ENCODE data around the gene MBD3.
A peak's percentile ranks its signal among the peaks of the same experiment; 100 is the strongest.
"Not testable (repeated sequence)": the region's sequence is repeated elsewhere in the genome, so short reads cannot be mapped to it uniquely, and the experiment has no call there.

The MBD3 gene

GRCh38 chr19:1592755-1593500 lies at the start of gene MBD3:
Gene MBD3, minus strand, starts transcription at chr19:1592865. Its CDS starts 234 bp downstream, at chr19:1592631.
- peak within 1 kb of the TSS; percentile 92 for H3K27ac ChIP-seq
- peak; percentile 66 for DNase-seq (ENCODE audit: low read depth, low spot score)

GRCh38 chr19:1640893-1641448 lies 48.3 kb upstream of the MBD3 start:
- not testable (repeated sequence) for DNase-seq (ENCODE audit: low read depth, low spot score); H3K27ac ChIP-seq

DNA sequence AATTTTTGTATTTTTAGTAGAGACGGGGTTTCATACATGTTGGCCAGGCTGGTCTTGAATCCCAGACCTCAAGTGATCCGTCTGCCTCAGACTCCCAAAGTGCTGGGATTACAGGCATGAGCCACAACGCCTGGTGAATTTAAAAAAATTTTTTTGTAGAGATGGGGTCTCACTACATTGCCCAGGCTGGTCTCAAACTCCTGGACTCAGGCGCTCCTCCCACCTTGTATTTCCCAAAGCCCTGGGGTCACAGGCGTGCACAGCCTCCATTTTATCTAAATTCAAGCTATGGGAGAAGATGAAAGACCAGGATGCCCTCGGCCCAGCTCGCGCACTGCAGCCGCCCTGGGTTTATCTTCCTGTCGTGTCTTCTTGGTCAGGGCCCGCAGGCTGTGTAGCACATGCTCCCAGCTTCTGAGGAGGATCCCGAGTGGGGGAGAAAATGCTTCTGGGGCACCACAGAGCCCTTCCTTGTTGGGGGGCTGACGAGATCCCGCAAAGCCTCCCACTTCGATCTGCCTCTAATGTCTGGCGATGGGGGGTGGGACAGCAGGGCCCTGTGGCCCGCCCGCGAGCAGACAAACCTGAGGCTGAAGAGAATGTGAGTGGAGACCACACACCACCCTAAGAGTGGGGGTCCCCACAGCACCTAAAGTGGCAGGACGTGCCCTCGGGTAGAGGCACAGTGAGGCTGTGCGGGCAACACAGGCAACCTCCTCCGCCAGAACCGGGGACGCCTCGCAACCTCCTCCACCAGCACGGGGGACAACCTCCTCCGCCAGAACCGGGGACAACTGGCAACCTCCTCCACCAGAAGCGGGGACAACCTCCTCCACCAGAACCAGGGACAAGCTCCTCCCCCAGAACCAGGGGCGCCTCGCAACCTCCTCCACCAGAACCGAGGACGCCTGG lies 43.9 kb upstream of the MBD3 start:
- no peak for DNase-seq (ENCODE audit: low read depth, low spot score)
- no peak overlapping the region for H3K27ac ChIP-seq

GRCh38 chr19:1634938-1635243 lies 42.2 kb upstream of the MBD3 start:
- no peak for DNase-seq (ENCODE audit: low read depth, low spot score)
- H3K27ac ChIP-seq = no peak overlapping the region

DNA sequence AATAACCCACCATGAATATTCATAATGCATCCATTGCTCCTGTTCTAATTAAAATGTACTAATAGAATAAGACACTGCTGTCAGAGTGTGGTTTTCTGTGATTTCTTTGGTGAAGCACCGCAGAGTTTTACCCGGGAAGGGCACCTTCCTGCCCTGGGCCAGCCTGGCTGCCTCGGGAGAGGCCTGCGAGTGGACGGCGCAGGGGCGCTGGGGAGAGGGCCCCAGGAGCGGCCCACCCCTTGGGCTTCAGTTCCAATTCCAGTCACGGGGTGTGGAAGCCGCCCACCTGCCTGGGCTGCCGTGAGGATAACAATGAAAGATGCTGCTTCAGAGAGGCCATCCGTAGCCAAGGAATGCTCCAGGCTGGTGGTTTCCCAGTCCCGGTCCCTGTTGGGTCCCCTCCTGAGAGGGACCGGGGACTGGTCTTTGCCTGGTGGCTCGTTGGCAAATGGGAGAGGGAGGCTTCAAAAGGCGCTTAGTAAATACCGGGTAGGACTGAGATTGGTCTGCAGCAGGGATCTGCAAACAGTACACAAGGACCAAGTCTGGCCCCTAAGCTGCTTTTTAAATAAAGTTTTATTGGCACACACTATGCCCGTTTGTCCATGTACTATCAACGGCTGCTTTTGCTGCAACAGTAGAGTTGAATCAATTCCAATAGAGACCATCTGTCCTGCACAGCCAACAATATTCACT lies 41.7 kb upstream of the MBD3 start:
- no peak overlapping the region for H3K27ac ChIP-seq
- DNase-seq (ENCODE audit: low read depth, low spot score) = no peak

DNA sequence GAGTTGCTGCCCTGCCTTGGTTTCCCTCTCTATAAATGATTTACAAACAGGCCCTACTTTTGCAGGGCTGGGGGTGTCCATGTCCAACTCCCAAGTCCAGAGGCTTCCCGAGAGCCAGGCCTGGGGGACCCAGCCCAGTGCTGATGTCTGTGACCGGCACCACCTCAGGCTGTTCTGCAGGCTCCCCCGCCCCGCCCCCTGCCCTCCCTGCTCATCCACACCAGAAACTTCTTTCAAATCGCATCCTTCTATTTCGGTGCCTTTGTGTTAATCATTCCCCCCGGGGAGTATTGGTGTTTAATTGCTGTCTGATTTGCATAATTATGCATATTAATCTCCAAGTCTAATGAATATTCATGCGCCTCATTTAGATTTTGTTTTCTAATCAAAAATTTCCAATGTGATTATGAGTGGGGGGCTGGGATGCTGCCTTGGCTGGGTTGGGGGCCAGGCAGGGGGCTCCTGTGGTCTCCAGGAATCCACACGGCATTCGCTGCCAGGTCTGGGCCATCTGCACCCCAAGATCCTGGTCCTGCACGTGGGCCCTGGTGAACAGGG lies 40.7 kb upstream of the MBD3 start:
- H3K27ac ChIP-seq = no peak overlapping the region
- DNase-seq (ENCODE audit: low read depth, low spot score) = no peak

DNA sequence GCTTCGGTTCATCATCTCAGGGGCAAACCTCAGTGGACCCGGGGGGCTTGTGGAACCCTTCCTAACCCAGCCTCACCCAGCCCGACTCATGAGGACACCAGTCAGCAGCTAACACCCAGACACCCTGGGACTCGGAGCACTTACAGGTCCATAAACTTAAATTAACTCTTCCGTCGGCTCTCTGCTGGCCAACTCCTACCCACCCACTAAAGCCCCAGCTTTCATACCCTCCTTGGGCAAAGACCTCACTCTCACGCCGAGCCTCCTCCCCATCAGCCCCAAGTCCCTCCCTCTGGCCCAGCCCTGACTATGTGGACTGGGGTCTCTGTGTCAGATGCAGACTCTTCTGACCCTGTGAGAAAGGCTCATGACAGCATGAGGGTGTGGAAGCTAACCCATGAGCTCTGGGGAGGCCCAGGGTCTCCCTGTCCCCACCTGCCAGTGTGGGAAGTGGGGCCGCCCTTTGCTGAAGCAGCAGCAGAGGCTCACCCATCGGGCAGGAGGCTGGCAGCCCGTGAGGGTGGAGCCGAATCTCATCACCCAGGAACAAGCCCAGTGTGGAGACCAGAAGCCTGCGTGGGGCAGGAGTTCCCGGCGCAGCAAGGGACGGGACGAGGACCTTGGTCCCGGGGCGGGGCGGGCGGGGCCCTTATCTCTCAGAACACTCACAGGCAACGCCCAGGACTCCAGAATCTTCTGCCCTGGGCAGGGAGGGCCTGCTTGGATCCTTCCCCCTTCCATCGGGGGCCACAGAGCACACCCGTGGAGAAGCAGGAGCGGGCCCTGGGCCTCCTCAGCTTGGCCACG lies 40.0 kb upstream of the MBD3 start:
- no peak for DNase-seq (ENCODE audit: low read depth, low spot score)
- H3K27ac ChIP-seq = no peak overlapping the region

DNA sequence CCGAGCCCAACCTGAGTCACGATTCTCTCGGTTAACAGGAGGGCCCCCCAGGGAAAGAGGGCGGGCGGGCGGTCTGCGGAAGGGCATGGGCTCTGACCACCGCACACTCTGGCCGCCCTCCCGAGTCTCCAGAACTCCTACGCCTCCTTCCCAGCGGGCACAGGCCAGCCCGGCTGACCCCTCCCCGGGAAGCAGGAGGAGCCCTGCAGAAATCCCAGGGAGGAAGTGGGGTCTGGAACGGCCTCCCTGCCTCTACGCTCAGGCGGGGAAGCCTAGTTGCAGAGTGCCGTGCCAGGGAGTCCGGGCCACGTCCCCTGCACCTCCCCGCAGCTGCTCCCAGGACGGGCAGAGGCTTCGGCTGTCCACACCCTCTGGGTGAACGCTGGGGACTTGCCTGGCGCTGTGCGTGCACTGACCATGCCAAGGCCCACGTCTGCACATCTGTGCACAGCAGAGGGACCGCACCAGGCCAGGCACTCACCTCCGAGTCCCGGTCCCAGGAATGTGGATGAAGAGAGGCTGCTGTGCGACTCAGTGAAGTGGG lies 39.0 kb upstream of the MBD3 start:
- DNase-seq (ENCODE audit: low read depth, low spot score) = no peak
- no peak overlapping the region for H3K27ac ChIP-seq

DNA sequence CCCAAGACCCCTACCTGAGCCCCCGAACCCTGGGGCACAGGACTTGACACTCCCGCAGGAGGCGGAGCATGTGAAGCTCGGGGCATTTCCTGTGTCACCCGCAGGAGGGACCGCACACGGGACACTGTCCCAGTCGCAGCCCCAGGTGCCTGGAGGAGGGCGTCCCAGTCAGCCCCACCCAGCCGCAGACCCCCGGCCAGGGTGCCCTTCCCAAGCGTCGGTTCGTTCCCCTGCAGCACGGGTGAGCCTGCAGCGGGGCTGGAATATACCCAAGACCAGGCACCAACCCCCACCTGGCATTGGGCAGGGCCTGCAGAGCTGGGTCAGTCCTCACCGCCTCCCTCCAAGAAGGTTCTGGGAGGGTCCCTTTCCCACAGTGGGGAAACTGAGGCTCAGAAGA lies 38.1 kb upstream of the MBD3 start:
- no peak overlapping the region for H3K27ac ChIP-seq
- DNase-seq (ENCODE audit: low read depth, low spot score) = no peak

- no peak for DNase-seq (ENCODE audit: low read depth, low spot score)
- no peak overlapping the region for H3K27ac ChIP-seq
Observed at GRCh38 chr19:1630012-1630411, 37.3 kb upstream of the MBD3 start.

- no peak for DNase-seq (ENCODE audit: low read depth, low spot score)
- no peak overlapping the region for H3K27ac ChIP-seq
Observed at GRCh38 chr19:1629256-1629808, 36.7 kb upstream of the MBD3 start.

DNA sequence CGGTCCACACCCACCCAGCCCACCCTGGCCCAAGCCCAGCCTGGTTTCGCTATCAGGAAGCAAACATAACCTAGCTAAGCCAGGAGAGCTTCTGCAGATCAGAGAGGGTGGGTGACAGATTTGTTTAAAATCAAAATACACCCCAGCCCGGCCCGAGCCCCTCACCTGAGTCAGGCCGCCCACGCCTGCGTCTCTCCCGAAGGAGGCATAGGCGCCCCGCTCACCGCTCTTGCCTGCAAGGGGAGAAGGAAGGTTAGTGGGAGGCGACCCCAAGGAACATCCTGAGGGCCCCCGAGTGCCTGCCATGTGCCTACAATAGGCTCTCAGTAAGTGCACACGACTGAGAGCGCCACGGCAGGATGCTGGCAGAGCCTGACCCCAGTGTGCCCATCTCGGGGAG lies 34.5 kb upstream of the MBD3 start:
- H3K27ac ChIP-seq = no peak overlapping the region
- DNase-seq (ENCODE audit: low read depth, low spot score) = no peak

GRCh38 chr19:1626417-1627010 lies 33.8 kb upstream of the MBD3 start:
- no peak for DNase-seq (ENCODE audit: low read depth, low spot score)

GRCh38 chr19:1624458-1624857 lies 31.8 kb upstream of the MBD3 start:
- no peak overlapping the region for H3K27ac ChIP-seq
- DNase-seq (ENCODE audit: low read depth, low spot score) = no peak

More at GRCh38 chr19:1626417-1627010, 33.8 kb upstream of the MBD3 start:
- H3K27ac ChIP-seq = no peak overlapping the region

- no peak overlapping the region for H3K27ac ChIP-seq
- DNase-seq (ENCODE audit: low read depth, low spot score) = no peak
Observed at GRCh38 chr19:1622541-1622940, 29.9 kb upstream of the MBD3 start.

DNA sequence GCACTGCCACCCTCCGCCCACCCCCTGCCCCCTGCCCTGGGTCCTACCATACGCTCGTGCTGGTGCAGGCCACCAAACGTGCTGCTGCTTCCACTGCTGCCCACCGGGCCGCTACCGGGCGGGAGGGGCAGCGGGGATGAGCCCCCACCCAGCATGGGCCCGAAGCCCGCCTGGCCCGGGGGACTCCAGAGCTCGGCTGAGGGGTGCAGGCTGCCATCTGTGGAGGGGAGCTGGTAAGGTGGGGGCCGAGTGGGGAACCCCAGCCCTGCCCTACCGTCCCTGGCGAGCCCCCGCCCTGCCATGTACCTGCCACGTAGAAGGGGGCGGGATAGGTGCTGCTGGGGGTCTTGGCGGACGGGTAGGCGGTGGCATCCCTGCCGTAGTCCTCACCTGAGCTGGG lies 29.3 kb upstream of the MBD3 start:
- DNase-seq (ENCODE audit: low read depth, low spot score) = no peak
- no peak overlapping the region for H3K27ac ChIP-seq

DNA sequence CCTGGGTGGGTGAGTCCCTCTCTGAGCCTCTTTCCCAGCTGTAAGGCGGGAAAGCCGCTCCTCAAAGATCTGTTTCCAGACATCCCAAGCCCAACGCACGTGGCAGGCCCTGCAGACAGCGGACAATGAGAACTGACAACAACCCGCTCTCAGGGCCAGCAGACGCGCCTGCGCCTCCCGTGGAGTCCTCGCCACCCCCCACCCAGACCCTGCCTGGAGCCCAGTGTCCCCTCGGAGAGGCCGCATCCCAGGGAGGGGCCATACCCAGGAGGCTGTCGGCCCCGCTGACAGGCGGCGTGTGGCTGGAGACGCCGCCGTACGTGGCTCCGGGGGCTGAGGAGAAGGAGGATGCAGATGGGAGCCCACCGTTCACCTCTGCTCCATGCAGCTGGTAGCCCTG lies 28.9 kb upstream of the MBD3 start:
- DNase-seq (ENCODE audit: low read depth, low spot score) = no peak
- no peak overlapping the region for H3K27ac ChIP-seq

- no peak overlapping the region for H3K27ac ChIP-seq
- DNase-seq (ENCODE audit: low read depth, low spot score) = no peak
Observed at GRCh38 chr19:1621021-1621420, 28.4 kb upstream of the MBD3 start.

DNA sequence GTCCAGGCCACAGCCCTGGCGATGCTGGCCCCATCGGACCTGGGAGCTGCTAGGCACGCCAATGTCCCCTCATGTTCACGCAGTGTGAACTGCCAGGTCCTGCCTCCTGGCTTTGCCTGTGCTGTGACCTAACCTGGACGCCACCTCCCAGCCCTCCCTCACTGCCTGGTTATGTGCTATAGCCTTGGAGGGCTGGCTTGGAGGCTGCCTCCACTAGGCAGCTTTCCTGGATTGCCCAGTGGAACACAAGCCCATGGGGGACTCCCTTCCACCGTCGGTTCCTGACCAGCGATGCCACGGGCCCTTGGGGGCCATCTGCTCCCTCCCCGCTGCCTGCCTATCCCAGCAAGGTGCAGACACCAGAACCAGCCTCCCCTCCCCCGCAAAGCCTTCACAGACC lies 27.8 kb upstream of the MBD3 start:
- DNase-seq (ENCODE audit: low read depth, low spot score) = no peak

More for the DNA sequence above, 27.8 kb upstream of the MBD3 start:
- no peak overlapping the region for H3K27ac ChIP-seq
